RCC 7860 (cell line): ENCODE measurements around the gene PFDN1.
"Not testable (repeated sequence)": the region's sequence is repeated elsewhere in the genome, so short reads cannot be mapped to it uniquely, and the experiment has no call there.

Source experiments
- DNase-seq: peaks from one replicate; pipeline ENCODE4 v3.0.0-alpha.2; 2015; ENCODE audit warnings: low spot score
- FAIRE-seq: peaks from 2 replicates; lab custom pipeline; 2012; peaks lifted over from hg19 to GRCh38; lab: Jason Lieb, UNC

The PFDN1 gene

GRCh38 chr5:140219068-140219991 is 83.6 kb downstream of the PFDN1 start:
- FAIRE-seq = no peak
- DNase-seq = no peak

- no peak for FAIRE-seq
Observed at GRCh38 chr5:140217299-140218026, 85.4 kb downstream of the PFDN1 start.

GRCh38 chr5:140216478-140217074 is 86.3 kb downstream of the PFDN1 start:
- DNase-seq (no peak), FAIRE-seq (no peak)

More at GRCh38 chr5:140217299-140218026, 85.4 kb downstream of the PFDN1 start:
- DNase-seq = no peak

GRCh38 chr5:140215276-140215675 is 87.6 kb downstream of the PFDN1 start:
- DNase-seq = no peak
- FAIRE-seq = no peak

- DNase-seq (peak; percentile 71), FAIRE-seq (peak; percentile 95)
Observed at GRCh38 chr5:140214831-140215230, 88.1 kb downstream of the PFDN1 start.

GRCh38 chr5:140213370-140213983 is 89.4 kb downstream of the PFDN1 start:
- FAIRE-seq = no peak
- DNase-seq = no peak

- no peak for FAIRE-seq
- no peak for DNase-seq
Observed at GRCh38 chr5:140208065-140208464, 94.8 kb downstream of the PFDN1 start.

GRCh38 chr5:140207250-140207964 is 95.5 kb downstream of the PFDN1 start:
- peak; percentile 55 for DNase-seq
- FAIRE-seq = peak; percentile 73

GRCh38 chr5:140205952-140206351 is 96.9 kb downstream of the PFDN1 start:
- no peak for DNase-seq
- no peak for FAIRE-seq

- no peak for DNase-seq
Observed at GRCh38 chr5:140205216-140205615, 97.7 kb downstream of the PFDN1 start.

GRCh38 chr5:140202610-140203009 is 100.3 kb downstream of the PFDN1 start:
- DNase-seq = no peak
- no peak for FAIRE-seq

More at GRCh38 chr5:140205216-140205615, 97.7 kb downstream of the PFDN1 start:
- FAIRE-seq = no peak

- FAIRE-seq (no peak), DNase-seq (no peak)
Observed at GRCh38 chr5:140202078-140202477, 100.8 kb downstream of the PFDN1 start.

GRCh38 chr5:140198915-140199314 is 104.0 kb downstream of the PFDN1 start:
- not testable (repeated sequence) for FAIRE-seq, DNase-seq

- no peak for FAIRE-seq
- DNase-seq = no peak
Observed at GRCh38 chr5:140197023-140197422, 105.9 kb downstream of the PFDN1 start.

- DNase-seq (no peak), FAIRE-seq (no peak)
Observed at GRCh38 chr5:140196115-140196814, 106.6 kb downstream of the PFDN1 start.
